Measurements from ENCODE around the gene NMNAT3. TPM values are rescaled to one million over a fixed set of nuclear protein-coding genes. Genes with fewer than 3 reads are reported as not detected.

The NMNAT3 gene
- total RNA-seq, 2 experiments from 2014 or later = 1.5 to 1.9 TPM

- Histone ChIP-seq H3K4me1 (ENCODE audit: insufficient read depth, low read length) (no peaks in the 10 kb centered on the region), H3K27me3 (ENCODE audit: control insufficient read depth in 1 of 2, insufficient read depth in 2 of 2, low read length in 2 of 2) (no peaks in the 10 kb centered on the region), H3K9me3 (ENCODE audit: control insufficient read depth in 1 of 2, insufficient read depth in 1 of 2, low read length in 2 of 2) (no peaks in the 10 kb centered on the region), H3K4me3 (ENCODE audit: low read length) (no peak overlapping the region), H3K27ac (ENCODE audit: low read depth in 1 of 2, low read length in 2 of 2) (no peak overlapping the region), H3K36me3 (ENCODE audit: insufficient read depth, low read length) (no peaks in the 10 kb centered on the region)
- intact Hi-C loops (cut with DNase I, micrococcal nuclease) = no loop called here
- POLR2A ChIA-PET = interaction anchor here (0.6 kb wide), 1 partner anchor 530 kb away, joined by 3 read pairs; no protein-coding TSS in a partner anchor
- Mint-ChIP-seq H3K9me3 (no peaks in the 10 kb centered on the region), H3K4me3 (no peak overlapping the region), H3K27me3 (no peaks in the 10 kb centered on the region), H3K27ac (no peak overlapping the region), H3K4me1 (ENCODE audit: low read depth) (no peaks in the 10 kb centered on the region), H3K36me3 (ENCODE audit: low read depth) (no peaks in the 10 kb centered on the region)
- DNase-seq = no peak
- TF ChIP-seq CTCF (IDR thresholded peaks at IDR 0.05) = no peak
- CTCF ChIA-PET = no interaction called here
- no peak for ATAC-seq (ENCODE audit: poor library complexity)
Observed at GRCh38 chr3:139617672-139618268, 60.0 kb downstream of the NMNAT3 start.

GRCh38 chr3:139611528-139611927, 66.2 kb downstream of the NMNAT3 start:
- Mint-ChIP-seq H3K4me1 (ENCODE audit: low read depth) (no peaks in the 10 kb centered on the region), H3K9me3 (no peaks in the 10 kb centered on the region), H3K4me3 (no peak overlapping the region), H3K27ac (no peak overlapping the region), H3K27me3 (no peaks in the 10 kb centered on the region), H3K36me3 (ENCODE audit: low read depth) (no peaks in the 10 kb centered on the region)
- Histone ChIP-seq H3K4me1 (ENCODE audit: insufficient read depth, low read length) (no peaks in the 10 kb centered on the region), H3K4me3 (ENCODE audit: low read length) (no peak overlapping the region), H3K27ac (ENCODE audit: low read depth in 1 of 2, low read length in 2 of 2) (no peak overlapping the region), H3K27me3 (ENCODE audit: control insufficient read depth in 1 of 2, insufficient read depth in 2 of 2, low read length in 2 of 2) (no peaks in the 10 kb centered on the region), H3K9me3 (ENCODE audit: control insufficient read depth in 1 of 2, insufficient read depth in 1 of 2, low read length in 2 of 2) (no peaks in the 10 kb centered on the region), H3K36me3 (ENCODE audit: insufficient read depth, low read length) (no peaks in the 10 kb centered on the region)
- ATAC-seq (ENCODE audit: poor library complexity) (no peak), DNase-seq (no peak)
- ChIA-PET POLR2A (no interaction called here), CTCF (no interaction called here)
- no peak for TF ChIP-seq CTCF (IDR thresholded peaks at IDR 0.05)
- intact Hi-C loops (cut with DNase I, micrococcal nuclease) = no loop called here

GRCh38 chr3:139610886-139611285, 66.9 kb downstream of the NMNAT3 start:
- H3K36me3 Mint-ChIP-seq (ENCODE audit: low read depth) = no peaks in the 10 kb centered on the region

More at GRCh38 chr3:139610886-139611285, 66.9 kb downstream of the NMNAT3 start:
- H3K4me1 Mint-ChIP-seq (ENCODE audit: low read depth) = no peaks in the 10 kb centered on the region
- H3K4me3 Mint-ChIP-seq = no peak overlapping the region
- no peak for TF ChIP-seq CTCF (IDR thresholded peaks at IDR 0.05)
- Histone ChIP-seq H3K4me1 (ENCODE audit: insufficient read depth, low read length) (no peaks in the 10 kb centered on the region), H3K4me3 (ENCODE audit: low read length) (no peak overlapping the region), H3K27me3 (ENCODE audit: control insufficient read depth in 1 of 2, insufficient read depth in 2 of 2, low read length in 2 of 2) (no peaks in the 10 kb centered on the region), H3K9me3 (ENCODE audit: control insufficient read depth in 1 of 2, insufficient read depth in 1 of 2, low read length in 2 of 2) (no peaks in the 10 kb centered on the region), H3K36me3 (ENCODE audit: insufficient read depth, low read length) (no peaks in the 10 kb centered on the region), H3K27ac (ENCODE audit: low read depth in 1 of 2, low read length in 2 of 2) (no peak overlapping the region)
- no peak overlapping the region for H3K27ac Mint-ChIP-seq
- ChIA-PET CTCF (no interaction called here), POLR2A (no interaction called here)
- ATAC-seq (ENCODE audit: poor library complexity) (no peak), DNase-seq (no peak)
- H3K27me3 Mint-ChIP-seq = no peaks in the 10 kb centered on the region
- H3K9me3 Mint-ChIP-seq = no peaks in the 10 kb centered on the region
- intact Hi-C loops (cut with DNase I, micrococcal nuclease) = no loop called here

Measured in CD4-positive, alpha-beta T cell (primary cell).